HFF-Myc (cell line): ENCODE results near the gene BOC.
A peak's percentile ranks its signal among the peaks of the same experiment; 100 is the strongest.

Experiments used
- DNase-seq: peaks from one replicate; pipeline ENCODE4 v3.0.0-alpha.2; 2011; ENCODE audit warnings: low read depth; ENCODE audit errors: extremely low read depth
- H3K4me3 ChIP-seq: replicated peaks from 2 replicates; pipeline ENCODE4 v1.5.1; 2011; ENCODE audit warnings: low read depth, mild to moderate bottlenecking, control low read depth, low read length
- CTCF ChIP-seq: IDR thresholded peaks from 2 replicates; pipeline ENCODE4 v1.5.1; 2012; ENCODE audit warnings: mild to moderate bottlenecking, low read depth, low read length, control low read depth; ENCODE audit errors: missing control alignments

The BOC gene

GRCh38 chr3:113274425-113275257 lies 63.3 kb downstream of the BOC start:
- TF ChIP-seq CTCF: no peak
- H3K4me3 ChIP-seq: no peak overlapping the region
- DNase-seq: no peak

GRCh38 chr3:113275258-113275556 lies 63.9 kb downstream of the BOC start:
- DNase-seq: no peak
- no peak for TF ChIP-seq CTCF
- no peak overlapping the region for H3K4me3 ChIP-seq

- TF ChIP-seq CTCF: no peak
- H3K4me3 ChIP-seq: no peak overlapping the region
- no peak for DNase-seq
Measured at GRCh38 chr3:113275583-113275928, 64.2 kb downstream of the BOC start.

- TF ChIP-seq CTCF: peak; percentile 10
- no peak overlapping the region for H3K4me3 ChIP-seq
- DNase-seq: peak; percentile 22
Measured at GRCh38 chr3:113275929-113276750, 64.8 kb downstream of the BOC start.

GRCh38 chr3:113276751-113277080 lies 65.4 kb downstream of the BOC start:
- no peak overlapping the region for H3K4me3 ChIP-seq
- DNase-seq: no peak
- TF ChIP-seq CTCF: no peak

GRCh38 chr3:113277414-113277813 lies 66.1 kb downstream of the BOC start:
- DNase-seq: no peak
- H3K4me3 ChIP-seq: no peak overlapping the region
- TF ChIP-seq CTCF: no peak
